Mammary epithelial cell (primary cell): ENCODE measurements around the gene LRRC28.

Experiments used
- EZH2 ChIP-seq: IDR thresholded peaks from 2 replicates; pipeline ENCODE4 v1.6.1; 2012; ENCODE audit warnings: low read length, inconsistent platforms, borderline replicate concordance
- TF ChIP-seq, protein P1 (sequence below), 2 donors: IDR thresholded peaks in 1 of 2; conservative IDR thresholded peaks in 1 of 2; 2 replicates each; pipeline ENCODE4 v1.5.1; 2011 to 2012; ENCODE audit warnings: inconsistent platforms in 2 of 2, low read length in 2 of 2, mild to moderate bottlenecking in 2 of 2, control low read depth in 1 of 2, low read depth in 1 of 2; ENCODE audit not compliant: insufficient read depth in 1 of 2; ENCODE audit errors: extremely low read depth in 1 of 2

DNA sequence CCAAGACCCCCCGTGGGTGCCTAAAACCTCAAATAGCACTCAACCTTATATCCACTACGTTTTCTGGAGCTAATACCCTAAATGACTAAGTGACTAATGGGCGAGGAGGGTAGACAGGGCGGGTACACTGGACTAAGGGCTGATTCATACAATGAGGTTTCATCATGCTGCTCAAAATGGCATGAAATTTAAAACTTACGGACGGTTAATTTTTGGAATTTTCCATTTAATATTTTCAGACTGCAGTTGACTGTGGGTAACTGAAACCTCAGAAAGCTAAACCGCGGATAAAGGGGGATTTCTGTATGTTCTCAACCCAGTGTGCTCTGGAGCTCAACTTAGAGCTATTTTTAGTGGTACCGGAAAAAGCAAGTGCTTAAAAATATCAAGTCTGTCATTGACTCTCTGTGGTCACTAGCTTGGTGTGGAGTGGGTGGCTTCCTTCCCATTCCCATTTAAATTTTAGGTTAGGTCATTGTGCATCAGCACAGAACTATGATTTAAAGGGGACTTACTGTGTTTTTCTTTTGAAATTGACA lies 72.9 kb downstream of the LRRC28 start:
- TF ChIP-seq, protein P1, sequence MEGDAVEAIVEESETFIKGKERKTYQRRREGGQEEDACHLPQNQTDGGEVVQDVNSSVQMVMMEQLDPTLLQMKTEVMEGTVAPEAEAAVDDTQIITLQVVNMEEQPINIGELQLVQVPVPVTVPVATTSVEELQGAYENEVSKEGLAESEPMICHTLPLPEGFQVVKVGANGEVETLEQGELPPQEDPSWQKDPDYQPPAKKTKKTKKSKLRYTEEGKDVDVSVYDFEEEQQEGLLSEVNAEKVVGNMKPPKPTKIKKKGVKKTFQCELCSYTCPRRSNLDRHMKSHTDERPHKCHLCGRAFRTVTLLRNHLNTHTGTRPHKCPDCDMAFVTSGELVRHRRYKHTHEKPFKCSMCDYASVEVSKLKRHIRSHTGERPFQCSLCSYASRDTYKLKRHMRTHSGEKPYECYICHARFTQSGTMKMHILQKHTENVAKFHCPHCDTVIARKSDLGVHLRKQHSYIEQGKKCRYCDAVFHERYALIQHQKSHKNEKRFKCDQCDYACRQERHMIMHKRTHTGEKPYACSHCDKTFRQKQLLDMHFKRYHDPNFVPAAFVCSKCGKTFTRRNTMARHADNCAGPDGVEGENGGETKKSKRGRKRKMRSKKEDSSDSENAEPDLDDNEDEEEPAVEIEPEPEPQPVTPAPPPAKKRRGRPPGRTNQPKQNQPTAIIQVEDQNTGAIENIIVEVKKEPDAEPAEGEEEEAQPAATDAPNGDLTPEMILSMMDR (conservative IDR thresholded peaks at IDR 0.05 in 1 of 2, IDR thresholded peaks at IDR 0.05 in 1 of 2; ENCODE audit: extremely low read depth in 1 of 2, insufficient read depth in 1 of 2, low read depth in 1 of 2, low read length in 2 of 2), result no peak
- TF ChIP-seq EZH2, result no peak
